Suprapubic skin (tissue), 3 donors: ENCODE results near the gene IGFBP5.

ENCODE experiments used
- CTCF ChIP-seq, 2 donors: fragments of 200-600 bp in 1 of 2; fragments of 450-650 bp in 1 of 2; sonication (generic) in 1 of 2; IDR thresholded peaks; one replicate each; pipeline ENCODE4 v1.5.1; 2016 to 2019; ENCODE audit warnings: antibody characterized with exemption in 2 of 2, mild to moderate bottlenecking in 1 of 2, moderate library complexity in 1 of 2
- POLR2A ChIP-seq, 2 donors: fragments of 450-650 bp; IDR thresholded peaks; one replicate each; pipeline ENCODE4 v1.6.1; 2017; ENCODE audit warnings: antibody characterized with exemption in 2 of 2, mild to moderate bottlenecking in 2 of 2, moderate library complexity in 2 of 2

GRCh38 chr2:216654528-216655052, 40.8 kb downstream of the IGFBP5 start:
- no peak for TF ChIP-seq CTCF (IDR thresholded peaks at IDR 0.05)
- no peak for TF ChIP-seq POLR2A (IDR thresholded peaks at IDR 0.05)
